PC-3 (cell line): ENCODE measurements around the gene CHTF8. TPM values are rescaled to one million over a fixed set of nuclear protein-coding genes. Genes with fewer than 3 reads are reported as not detected.

Experiments
- ATAC-seq: fragments of 200-7000 bp; cut with Tn5 transposase; 2 replicates; pipeline ENCODE4 v1.9.1; 2020; ENCODE audit warnings: mild to moderate bottlenecking, moderate library complexity
- BruUV-seq: library from RNA; stranded (reverse); fragments of 400-500 nt; replicated peaks from 2 replicates; lab custom pipeline; 2021; lab: Mats Ljungman, UMichigan
- CTCF ChIA-PET: fragments of 300-600 bp; sonication (Branson Sonifier 250); formaldehyde crosslinking; loops from one replicate; lab custom pipeline; 2022; ENCODE audit warnings: antibody characterized with exemption; lab: Charles Lee
- POLR2A ChIA-PET: fragments of 300-600 bp; sonication (Branson Sonifier 250); formaldehyde crosslinking; loops from one replicate; lab custom pipeline; 2022; ENCODE audit warnings: antibody characterized with exemption; ENCODE audit not compliant: unreplicated experiment; lab: Charles Lee
- DNase-seq: peaks from one replicate; pipeline ENCODE4 v3.0.0-alpha.2; 2015
- H2AFZ ChIP-seq: fragments of 300-600 bp; sonication (generic); 2 replicates; pipeline ENCODE4 v1.6.0; 2016; ENCODE audit warnings: antibody characterized with exemption, low read length
- H3F3A ChIP-seq: fragments of 300-600 bp; sonication (generic); one replicate; pipeline ENCODE4 v1.6.0; 2017; ENCODE audit warnings: antibody characterized with exemption, low read length, control low read depth, mild to moderate bottlenecking; ENCODE audit not compliant: unreplicated experiment
- H3K27ac ChIP-seq: fragments of 300-600 bp; sonication (generic); 2 replicates; pipeline ENCODE4 v1.5.1; 2016; ENCODE audit warnings: mild to moderate bottlenecking, low read length
- H3K27me3 ChIP-seq: fragments of 300-600 bp; sonication (generic); 2 replicates; pipeline ENCODE4 v1.6.1; 2016; ENCODE audit warnings: low read length, mixed read lengths
- H3K36me3 ChIP-seq: fragments of 300-600 bp; sonication (generic); 2 replicates; pipeline ENCODE4 v1.6.1; 2016; ENCODE audit warnings: low read depth, mixed run types, low read length, mixed read lengths
- H3K4me1 ChIP-seq: fragments of 300-600 bp; sonication (generic); 2 replicates; pipeline ENCODE4 v1.5.1; 2016; ENCODE audit warnings: low read length; ENCODE audit not compliant: insufficient read depth
- H3K4me2 ChIP-seq: fragments of 300-600 bp; sonication (generic); 2 replicates; pipeline ENCODE4 v1.6.0; 2016; ENCODE audit warnings: low read length
- H3K4me3 ChIP-seq: fragments of 300-600 bp; sonication (generic); 2 replicates; pipeline ENCODE4 v1.5.1; 2016; ENCODE audit warnings: mild to moderate bottlenecking, low read length, mixed read lengths
- H3K79me2 ChIP-seq: fragments of 300-600 bp; sonication (generic); 2 replicates; pipeline ENCODE4 v1.6.1; 2017; ENCODE audit warnings: low read length, mixed read lengths
- H3K9ac ChIP-seq: fragments of 300-600 bp; sonication (generic); 2 replicates; pipeline ENCODE4 v1.6.0; 2016; ENCODE audit warnings: mild to moderate bottlenecking, low read length
- H3K9me2 ChIP-seq: fragments of 300-600 bp; sonication (generic); replicated peaks from 2 replicates; pipeline ENCODE4 v1.6.1; 2016; ENCODE audit warnings: mixed run types, low read length, mixed read lengths
- H3K9me3 ChIP-seq: fragments of 300-600 bp; sonication (generic); 2 replicates; pipeline ENCODE4 v1.6.1; 2016; ENCODE audit warnings: low read length, mixed read lengths
- H4K20me1 ChIP-seq: fragments of 300-600 bp; sonication (generic); 2 replicates; pipeline ENCODE4 v1.6.1; 2016; ENCODE audit warnings: low read length, mixed read lengths
- EZH2 ChIP-seq: fragments of 300-600 bp; sonication (generic); IDR thresholded peaks from one replicate; pipeline ENCODE4 v1.6.1; 2017; ENCODE audit warnings: antibody characterized with exemption, mild to moderate bottlenecking, low read length; ENCODE audit not compliant: unreplicated experiment
- EZH2phosphoT487 ChIP-seq: fragments of 300-600 bp; sonication (generic); IDR thresholded peaks from 2 replicates; pipeline ENCODE4 v1.6.1; 2018; ENCODE audit warnings: mild to moderate bottlenecking, antibody characterized with exemption, low read length, borderline replicate concordance
- intact Hi-C: fragments of 100-400 bp; cut with micrococcal nuclease; formaldehyde crosslinking; loops from 2 replicates; pipeline ENCODE4 v1.9.0; 2023
- total RNA-seq: library from RNA; depleted of rRNA; stranded (reverse); fragments of >200 nt; gene quantifications from 2 replicates; pipeline ENCODE4 v1.2.3, GENCODE V29; 2014
- TF ChIP-seq, protein P1 (sequence below): fragments of 300-600 bp; sonication (generic); conservative IDR thresholded peaks from 2 replicates; pipeline ENCODE4 v1.5.1; 2017; ENCODE audit warnings: antibody characterized with exemption, low read depth, mild to moderate bottlenecking, low read length

The CHTF8 gene
- total RNA-seq, 1 experiment from 2014 or later, result 45.9 TPM

GRCh38 chr16:69108905-69109252 lies 23.5 kb downstream of the CHTF8 start:
- intact Hi-C loops, result no loop called here
- DNase-seq, result no peak
- Histone ChIP-seq H4K20me1 (peaks cover 44% of the 10 kb centered on the region), H3K27ac (0 out of 2 replicates have a peak overlapping the region, but pooled peaks have one; percentile 83), H3K27me3 (no peaks in the 10 kb centered on the region), H3K9me2 (no peaks in the 10 kb centered on the region), H3K79me2 (peaks cover 63% of the 10 kb centered on the region), H3F3A (peaks cover 6% of the 10 kb centered on the region), H3K4me1 (peaks cover 42% of the 10 kb centered on the region), H3K36me3 (peaks cover 48% of the 10 kb centered on the region), H3K4me3 (peak overlapping the region; percentile 98), H3K9me3 (no peaks in the 10 kb centered on the region), H3K4me2 (peak overlapping the region; percentile 97), H2AFZ (no peak overlapping the region), H3K9ac (peak overlapping the region; percentile 92; the same call in 1 of the 2 replicates)
- ATAC-seq, result no peak
- TF ChIP-seq EZH2phosphoT487, result no peak
- ChIA-PET POLR2A (no interaction called here), CTCF (no interaction called here)
- BruUV-seq, result no TSS peak

DNA sequence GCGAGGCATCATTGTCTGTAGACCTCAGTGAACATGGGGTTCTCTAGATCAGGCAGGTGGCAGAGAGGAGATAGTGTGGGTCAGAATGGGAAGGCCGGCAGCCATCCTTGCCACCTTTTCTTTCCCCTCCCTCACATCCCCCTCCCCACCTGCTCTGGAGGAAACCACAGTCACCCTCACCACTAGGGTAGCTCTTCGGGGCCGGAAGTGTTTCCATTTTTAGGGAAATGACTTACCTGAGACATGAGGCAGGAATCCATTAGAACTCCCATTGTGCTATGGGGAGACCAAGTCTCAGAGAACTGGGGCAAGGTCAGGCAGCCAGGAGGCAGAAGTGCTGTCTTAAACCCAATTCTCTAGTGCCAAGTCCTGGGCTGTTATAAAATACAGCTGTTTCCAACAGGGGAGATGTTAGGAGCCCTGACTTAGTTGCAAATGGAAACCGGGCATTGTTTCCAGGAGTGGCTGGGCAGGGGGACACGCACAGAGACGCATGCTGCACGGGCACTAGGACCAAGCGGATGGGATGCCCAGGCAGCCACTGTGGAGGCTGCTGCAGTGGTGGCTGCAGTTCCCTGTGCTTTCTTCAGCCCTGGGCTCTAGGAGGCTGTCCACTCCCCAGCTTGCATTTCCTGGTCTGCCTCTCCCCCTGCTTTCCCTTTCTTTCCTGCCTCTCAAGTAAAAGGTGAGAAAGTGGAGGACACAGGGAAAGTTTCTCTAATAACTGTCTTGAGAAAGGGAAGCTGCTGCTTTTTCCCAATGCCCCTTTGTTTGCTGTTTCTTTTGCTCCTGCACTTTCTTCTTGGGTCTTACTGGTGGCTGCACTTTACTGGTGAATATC lies 24.1 kb downstream of the CHTF8 start:
- DNase-seq, result peak; percentile 27
- H3K36me3 ChIP-seq, result peaks cover 42% of the 10 kb centered on the region
- peak overlapping the region; percentile 98 for H3K4me3 ChIP-seq
- no peaks in the 10 kb centered on the region for H3K9me3 ChIP-seq
- intact Hi-C loops, result no loop called here
- H3K4me1 ChIP-seq, result peaks cover 42% of the 10 kb centered on the region
- peaks cover 39% of the 10 kb centered on the region for H4K20me1 ChIP-seq
- TF ChIP-seq, protein P1, sequence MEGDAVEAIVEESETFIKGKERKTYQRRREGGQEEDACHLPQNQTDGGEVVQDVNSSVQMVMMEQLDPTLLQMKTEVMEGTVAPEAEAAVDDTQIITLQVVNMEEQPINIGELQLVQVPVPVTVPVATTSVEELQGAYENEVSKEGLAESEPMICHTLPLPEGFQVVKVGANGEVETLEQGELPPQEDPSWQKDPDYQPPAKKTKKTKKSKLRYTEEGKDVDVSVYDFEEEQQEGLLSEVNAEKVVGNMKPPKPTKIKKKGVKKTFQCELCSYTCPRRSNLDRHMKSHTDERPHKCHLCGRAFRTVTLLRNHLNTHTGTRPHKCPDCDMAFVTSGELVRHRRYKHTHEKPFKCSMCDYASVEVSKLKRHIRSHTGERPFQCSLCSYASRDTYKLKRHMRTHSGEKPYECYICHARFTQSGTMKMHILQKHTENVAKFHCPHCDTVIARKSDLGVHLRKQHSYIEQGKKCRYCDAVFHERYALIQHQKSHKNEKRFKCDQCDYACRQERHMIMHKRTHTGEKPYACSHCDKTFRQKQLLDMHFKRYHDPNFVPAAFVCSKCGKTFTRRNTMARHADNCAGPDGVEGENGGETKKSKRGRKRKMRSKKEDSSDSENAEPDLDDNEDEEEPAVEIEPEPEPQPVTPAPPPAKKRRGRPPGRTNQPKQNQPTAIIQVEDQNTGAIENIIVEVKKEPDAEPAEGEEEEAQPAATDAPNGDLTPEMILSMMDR, result no peak
- TF ChIP-seq EZH2phosphoT487, result no peak
- no peak for TF ChIP-seq EZH2
- ChIA-PET POLR2A (no interaction called here), CTCF (no interaction called here)
- H3K9ac ChIP-seq, result peak overlapping the region; percentile 92
- no peak; the same call in 1 of the 2 replicates for ATAC-seq
- peak overlapping the region; percentile 83 for H3K27ac ChIP-seq
- H2AFZ ChIP-seq, result no peak overlapping the region
- BruUV-seq, result no TSS peak
- H3K27me3 ChIP-seq, result no peaks in the 10 kb centered on the region
- no peaks in the 10 kb centered on the region for H3K9me2 ChIP-seq
- peaks cover 6% of the 10 kb centered on the region for H3F3A ChIP-seq
- peak overlapping the region; percentile 97 for H3K4me2 ChIP-seq
- peaks cover 63% of the 10 kb centered on the region for H3K79me2 ChIP-seq

DNA sequence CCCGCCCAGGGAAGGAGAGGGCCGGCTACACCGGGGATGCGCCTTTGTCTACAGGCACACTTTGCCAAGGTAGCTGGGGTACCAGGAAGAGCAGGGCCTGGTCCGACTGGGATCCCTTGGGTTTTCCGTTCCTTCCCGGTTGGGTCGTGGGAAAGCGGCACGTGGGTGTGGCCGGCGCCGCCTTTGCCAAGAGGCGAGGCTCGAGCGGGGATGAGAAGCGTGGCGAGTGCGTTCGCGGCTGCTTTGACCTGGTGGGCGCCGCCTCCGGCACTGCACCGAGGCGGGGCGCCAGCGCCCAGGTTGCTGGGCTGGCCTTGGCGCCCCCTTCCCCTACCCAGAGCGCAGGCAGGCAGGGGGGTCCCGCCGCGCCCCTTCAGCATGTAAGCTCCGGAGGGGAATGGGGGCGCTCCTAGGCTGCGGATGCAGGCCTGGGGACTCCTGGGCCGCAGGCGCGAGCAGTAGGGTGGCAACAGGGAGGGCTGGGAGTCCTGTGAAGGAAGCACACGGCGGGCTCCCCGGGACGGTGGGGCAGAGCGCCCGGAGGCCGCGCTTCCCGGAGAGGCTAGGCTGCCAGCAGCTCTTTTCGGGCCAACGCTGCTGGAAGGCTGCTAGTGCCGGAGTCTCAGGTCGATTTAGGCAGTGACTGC lies 24.9 kb downstream of the CHTF8 start:
- Histone ChIP-seq H3K9me3 (no peaks in the 10 kb centered on the region), H3K9me2 (no peaks in the 10 kb centered on the region), H3K36me3 (peaks cover 35% of the 10 kb centered on the region), H3K79me2 (peaks cover 59% of the 10 kb centered on the region), H3K9ac (peak overlapping the region; percentile 92), H3K4me2 (peak overlapping the region; percentile 97), H3F3A (peaks cover 6% of the 10 kb centered on the region), H3K4me3 (peak overlapping the region; percentile 98), H3K27ac (peak overlapping the region; percentile 83), H2AFZ (no peak overlapping the region), H3K27me3 (no peaks in the 10 kb centered on the region), H3K4me1 (peaks cover 45% of the 10 kb centered on the region), H4K20me1 (peaks cover 39% of the 10 kb centered on the region)
- no peak for TF ChIP-seq EZH2phosphoT487
- TF ChIP-seq, protein P1, result no peak
- TF ChIP-seq EZH2, result no peak
- ATAC-seq (no peak), DNase-seq (peak; percentile 36)
- ChIA-PET POLR2A (no interaction called here), CTCF (no interaction called here)
- BruUV-seq, result no TSS peak
- intact Hi-C loops, result no loop called here
